B cell (primary cell): ENCODE results near the gene PRSS3.

Source experiments
- CTCF ChIP-seq: fragments of 200-600 bp; IDR thresholded peaks from one replicate; pipeline ENCODE4 v1.8.0; 2022; ENCODE audit warnings: antibody characterized with exemption, mild to moderate bottlenecking
- EZH2 ChIP-seq: IDR thresholded peaks from 2 replicates; pipeline ENCODE4 v1.6.1; 2012; ENCODE audit warnings: borderline replicate concordance, low read depth, mild to moderate bottlenecking, moderate library complexity, low read length; ENCODE audit not compliant: insufficient read depth, poor library complexity, severe bottlenecking

- TF ChIP-seq CTCF (no peak), EZH2 (no peak)
Measured at GRCh38 chr9:33820231-33820745, 24.9 kb downstream of the PRSS3 start.
